Inflammatory macrophage treated with lipopolysaccharide for 1 hour (primary cell): ENCODE data around the gene MRPL38.

Source experiments
- DNase-seq, 2 donors: peaks; one replicate each; pipeline ENCODE4 v3.0.0-alpha.2; 2020 to 2022

MRPL38 gene

GRCh38 chr17:75895370-75896155 is 9.1 kb downstream of the MRPL38 start:
- DNase-seq, result peak in 1 of 2 donors; percentile 56

- no peak for DNase-seq
Observed at GRCh38 chr17:75894049-75894733, 10.5 kb downstream of the MRPL38 start.

DNA sequence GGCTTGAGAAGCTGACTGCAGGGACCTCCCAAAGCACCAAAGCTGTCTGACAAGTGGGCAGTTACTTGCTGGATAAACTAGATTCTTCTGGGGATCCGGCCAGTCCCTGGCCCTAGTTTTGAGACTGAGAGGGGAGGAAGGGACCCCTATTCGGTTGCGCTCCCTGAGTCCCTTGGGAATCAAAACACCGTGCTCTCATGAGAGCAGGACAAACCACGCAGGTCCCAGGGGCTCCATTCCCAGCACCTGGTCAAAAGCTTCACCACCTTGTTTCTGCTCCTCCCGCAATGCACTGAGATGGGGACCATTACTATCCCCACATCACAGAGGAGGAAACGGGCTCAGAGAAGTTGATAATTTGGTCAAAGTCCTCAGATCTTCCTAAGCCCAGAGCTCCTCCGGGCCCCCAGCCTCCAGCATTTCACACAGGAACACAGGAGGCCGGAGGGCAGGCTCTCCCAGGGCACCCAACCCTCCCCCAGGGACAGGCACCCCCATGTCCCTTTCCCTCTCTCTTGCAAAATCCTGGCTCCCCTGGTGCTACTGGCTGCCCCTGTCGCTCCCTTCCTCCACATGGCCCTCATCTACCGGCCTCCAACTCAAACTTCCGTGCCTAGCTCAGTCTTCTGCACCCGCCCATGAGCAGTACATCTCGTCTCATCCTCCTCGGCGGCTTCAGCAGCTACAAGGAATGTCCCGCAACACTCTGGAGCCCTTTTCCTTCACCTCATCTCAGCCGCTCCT is 11.2 kb downstream of the MRPL38 start:
- DNase-seq, result no peak

GRCh38 chr17:75892556-75893224 is 12.0 kb downstream of the MRPL38 start:
- no peak for DNase-seq

DNA sequence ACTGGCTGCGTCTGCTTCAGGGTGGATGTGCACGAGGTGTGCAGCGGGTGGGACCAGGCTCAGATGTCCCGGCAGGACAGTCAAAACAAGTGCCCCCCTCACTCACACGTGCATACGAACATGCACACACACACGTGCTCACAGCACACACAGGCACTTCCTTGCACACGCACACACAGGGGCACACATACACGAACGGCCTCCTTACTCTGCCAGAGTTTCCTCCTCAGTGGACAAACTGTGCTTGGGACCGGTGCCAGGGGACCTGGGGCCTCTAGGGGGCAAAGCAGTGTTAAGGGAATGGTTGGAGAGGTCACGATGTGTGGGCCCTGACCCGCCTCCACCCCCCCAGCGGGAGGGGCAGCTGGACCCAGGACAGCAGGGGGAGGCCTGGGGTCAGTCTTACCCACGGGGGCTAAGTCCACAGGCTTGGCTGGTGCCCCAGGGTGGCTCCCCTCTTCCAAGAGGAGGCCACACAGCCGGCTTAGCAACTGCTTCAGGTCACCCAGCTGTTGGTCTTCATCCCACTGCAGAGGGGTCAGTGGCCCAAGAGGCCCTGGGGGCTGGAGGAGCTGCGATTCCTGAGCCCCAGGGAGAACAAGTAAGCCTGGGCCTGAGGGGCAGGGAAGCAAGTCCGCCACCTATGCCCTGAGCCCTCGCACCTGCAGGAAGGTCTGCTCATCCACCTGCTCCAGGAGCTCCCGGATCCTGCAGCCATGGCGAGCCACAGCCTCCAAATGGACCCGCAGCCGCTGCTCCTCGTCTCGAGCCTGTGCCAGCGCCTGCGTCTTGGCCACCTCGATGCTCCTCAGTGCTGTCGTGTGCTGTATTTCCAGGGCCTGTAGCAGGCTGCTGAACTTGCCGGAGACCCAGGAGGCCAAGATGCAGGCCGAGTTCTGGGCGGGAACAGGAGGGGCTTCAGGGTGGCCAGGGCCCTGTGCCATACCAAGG is 12.8 kb downstream of the MRPL38 start:
- DNase-seq, result no peak

DNA sequence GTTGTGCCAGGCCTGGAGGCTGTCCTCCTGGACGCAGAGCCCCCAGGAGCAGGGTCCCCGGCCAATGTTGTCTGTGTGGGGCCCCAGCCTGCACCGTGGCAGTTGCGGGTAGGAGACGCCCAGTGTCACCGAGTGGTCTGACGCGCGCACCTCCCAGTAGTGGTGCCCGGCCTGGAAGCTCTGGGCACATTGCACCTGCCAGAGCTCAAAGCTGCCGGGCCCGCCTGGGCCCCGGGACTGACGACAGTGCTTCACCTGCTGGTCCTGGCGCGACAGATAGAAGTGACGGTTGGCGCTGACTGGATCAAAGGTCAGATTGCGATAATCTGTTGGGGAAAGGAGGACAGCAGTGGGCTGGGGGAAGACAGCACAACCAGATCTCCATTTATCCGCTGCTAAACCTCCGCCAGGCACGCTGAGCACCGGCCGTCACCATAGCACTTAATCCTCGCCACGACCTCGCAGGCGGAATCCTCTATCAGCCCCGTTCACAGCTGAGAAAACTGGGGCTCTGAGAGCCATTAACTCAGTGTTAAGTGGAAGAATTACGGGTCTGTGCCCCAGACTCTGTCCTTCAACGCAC is 13.6 kb downstream of the MRPL38 start:
- DNase-seq, result no peak

GRCh38 chr17:75889454-75889853 is 15.2 kb downstream of the MRPL38 start:
- no peak for DNase-seq

GRCh38 chr17:75888484-75888883 is 16.2 kb downstream of the MRPL38 start:
- no peak for DNase-seq

- peak in 1 of 2 donors; percentile 29 for DNase-seq
Observed at GRCh38 chr17:75885860-75886259, 18.8 kb downstream of the MRPL38 start.

- DNase-seq, result peak in 1 of 2 donors; percentile 33
Observed at GRCh38 chr17:75885431-75885830, 19.3 kb downstream of the MRPL38 start.

DNA sequence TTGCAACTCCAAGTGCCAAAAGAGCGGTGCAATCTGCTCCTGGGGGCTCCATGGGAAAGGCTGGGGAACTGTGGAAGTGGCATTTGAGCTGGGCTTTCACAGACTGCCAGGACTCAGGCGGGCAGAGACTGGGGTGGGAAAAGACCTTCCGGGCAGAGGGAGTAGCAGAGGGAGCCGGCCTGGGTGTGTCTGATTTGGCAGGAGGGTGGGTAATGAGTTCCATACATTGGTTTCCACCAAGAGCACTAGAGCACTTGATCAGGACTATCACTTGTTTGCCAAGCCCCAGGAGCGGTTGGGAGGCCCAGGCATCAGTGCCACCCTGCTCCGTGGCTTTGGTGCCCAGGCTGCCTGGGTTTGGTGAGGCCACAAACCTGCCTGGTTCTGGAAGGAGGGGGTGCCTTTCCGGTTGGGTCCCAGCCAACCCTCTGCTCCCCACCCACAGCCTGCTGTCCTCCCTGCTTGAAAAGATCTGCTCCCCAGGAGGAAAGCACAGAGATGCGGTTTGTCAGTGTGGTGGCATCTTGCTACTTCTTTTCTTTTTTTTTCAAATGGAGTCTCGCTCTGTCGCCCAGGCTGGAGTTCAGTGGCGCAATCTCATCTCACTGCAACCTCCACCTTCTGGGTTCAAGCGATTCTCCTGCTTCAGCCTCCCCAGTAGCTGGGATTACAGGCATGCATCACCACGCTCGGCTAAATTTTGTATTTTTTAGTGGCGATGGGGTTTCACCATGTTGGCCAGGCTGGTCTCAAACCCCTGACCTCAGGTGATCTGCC is 22.8 kb downstream of the MRPL38 start:
- no peak for DNase-seq

DNA sequence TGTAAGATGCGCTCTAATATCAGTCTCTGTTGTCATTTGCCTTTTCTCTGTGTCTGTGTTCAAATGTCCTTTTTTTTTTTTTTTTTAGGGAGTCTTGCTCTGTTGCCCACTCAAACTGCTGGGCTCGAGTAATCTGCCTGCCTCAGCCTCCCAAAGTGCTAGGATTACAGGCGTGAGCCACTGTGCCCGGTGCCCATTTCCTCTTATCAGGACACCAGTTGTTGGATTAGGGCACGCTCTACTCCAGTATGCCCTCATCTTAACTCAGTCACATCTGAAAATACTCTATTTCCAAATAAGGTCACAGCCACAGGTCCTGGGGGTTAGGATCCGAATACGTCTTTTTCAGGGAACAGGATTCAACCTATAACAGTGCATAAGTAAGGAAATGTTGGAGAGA is 24.4 kb downstream of the MRPL38 start:
- no peak for DNase-seq

GRCh38 chr17:75878174-75878998 is 26.3 kb downstream of the MRPL38 start, which contains the start of gene TRIM47:
Gene TRIM47, minus strand, starts transcription at chr17:75878581. Its CDS starts 33 bp downstream, at chr17:75878548.
- peak; percentile 32 to 51 for DNase-seq

- peak; percentile 39 to 59 for DNase-seq
Observed at GRCh38 chr17:75877752-75878173, 26.9 kb downstream of the MRPL38 start.

DNA sequence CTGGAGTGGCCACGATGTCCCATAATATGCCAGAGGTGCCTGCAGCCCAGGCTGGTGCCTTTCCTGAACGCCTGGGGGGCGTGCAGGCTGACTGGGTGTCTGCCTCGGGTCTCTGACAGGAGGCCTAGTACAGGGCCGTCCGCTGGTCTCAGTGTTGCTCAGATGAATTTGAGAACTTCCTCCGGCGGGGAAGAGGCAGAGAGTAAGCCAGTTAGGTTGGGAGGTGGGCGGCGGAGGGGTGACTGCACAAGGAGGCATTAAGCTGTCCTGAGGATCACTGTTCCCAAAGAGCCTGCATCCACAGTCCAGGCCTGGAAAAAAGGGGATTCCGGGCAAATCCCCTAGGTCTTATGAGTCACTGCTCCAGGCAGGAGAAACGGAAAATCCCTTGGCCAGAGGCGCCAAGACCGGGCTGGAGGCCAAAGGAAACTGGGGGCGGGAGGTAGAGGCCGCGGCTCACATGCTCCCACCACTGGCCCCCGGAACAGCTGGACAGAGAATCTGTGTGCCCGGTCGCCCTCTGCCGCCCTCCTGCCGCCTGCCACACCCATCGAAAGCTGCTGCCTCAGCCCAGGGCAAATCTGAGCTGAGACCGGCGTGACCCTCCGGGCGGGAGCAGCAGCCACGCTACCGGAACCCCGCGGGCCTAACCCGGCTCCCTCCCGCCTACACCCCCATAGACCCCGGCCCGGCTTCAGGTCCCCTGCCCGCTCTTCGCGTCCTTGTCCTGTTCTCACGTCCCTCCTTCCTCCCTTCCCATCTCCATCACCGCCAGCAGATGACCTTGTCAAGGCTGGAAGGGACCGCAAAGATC is 27.5 kb downstream of the MRPL38 start:
- peak; percentile 77 to 91 for DNase-seq

- DNase-seq, result no peak
Observed at GRCh38 chr17:75876190-75876937, 28.3 kb downstream of the MRPL38 start.

DNA sequence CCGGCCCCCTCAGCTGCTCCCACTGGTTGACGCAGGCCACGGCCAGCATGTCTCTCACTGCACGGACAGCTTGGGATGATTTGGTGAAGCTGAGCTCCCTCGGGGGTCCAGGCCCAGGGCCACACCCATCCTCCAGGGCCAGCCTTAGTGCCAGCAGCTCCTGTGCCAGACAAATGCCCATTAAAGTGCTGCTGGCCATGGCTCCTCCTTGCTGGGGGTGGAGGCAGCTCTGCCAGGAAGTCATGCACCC is 28.8 kb downstream of the MRPL38 start:
- no peak for DNase-seq
